Suppressor macrophage treated with lipopolysaccharide for 4 hours (primary cell): ENCODE data around the gene PLIN5.

Source experiments
- DNase-seq: peaks from one replicate; pipeline ENCODE4 v3.0.0-alpha.2; 2020

The PLIN5 gene, protein sequence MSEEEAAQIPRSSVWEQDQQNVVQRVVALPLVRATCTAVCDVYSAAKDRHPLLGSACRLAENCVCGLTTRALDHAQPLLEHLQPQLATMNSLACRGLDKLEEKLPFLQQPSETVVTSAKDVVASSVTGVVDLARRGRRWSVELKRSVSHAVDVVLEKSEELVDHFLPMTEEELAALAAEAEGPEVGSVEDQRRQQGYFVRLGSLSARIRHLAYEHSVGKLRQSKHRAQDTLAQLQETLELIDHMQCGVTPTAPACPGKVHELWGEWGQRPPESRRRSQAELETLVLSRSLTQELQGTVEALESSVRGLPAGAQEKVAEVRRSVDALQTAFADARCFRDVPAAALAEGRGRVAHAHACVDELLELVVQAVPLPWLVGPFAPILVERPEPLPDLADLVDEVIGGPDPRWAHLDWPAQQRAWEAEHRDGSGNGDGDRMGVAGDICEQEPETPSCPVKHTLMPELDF

DNA sequence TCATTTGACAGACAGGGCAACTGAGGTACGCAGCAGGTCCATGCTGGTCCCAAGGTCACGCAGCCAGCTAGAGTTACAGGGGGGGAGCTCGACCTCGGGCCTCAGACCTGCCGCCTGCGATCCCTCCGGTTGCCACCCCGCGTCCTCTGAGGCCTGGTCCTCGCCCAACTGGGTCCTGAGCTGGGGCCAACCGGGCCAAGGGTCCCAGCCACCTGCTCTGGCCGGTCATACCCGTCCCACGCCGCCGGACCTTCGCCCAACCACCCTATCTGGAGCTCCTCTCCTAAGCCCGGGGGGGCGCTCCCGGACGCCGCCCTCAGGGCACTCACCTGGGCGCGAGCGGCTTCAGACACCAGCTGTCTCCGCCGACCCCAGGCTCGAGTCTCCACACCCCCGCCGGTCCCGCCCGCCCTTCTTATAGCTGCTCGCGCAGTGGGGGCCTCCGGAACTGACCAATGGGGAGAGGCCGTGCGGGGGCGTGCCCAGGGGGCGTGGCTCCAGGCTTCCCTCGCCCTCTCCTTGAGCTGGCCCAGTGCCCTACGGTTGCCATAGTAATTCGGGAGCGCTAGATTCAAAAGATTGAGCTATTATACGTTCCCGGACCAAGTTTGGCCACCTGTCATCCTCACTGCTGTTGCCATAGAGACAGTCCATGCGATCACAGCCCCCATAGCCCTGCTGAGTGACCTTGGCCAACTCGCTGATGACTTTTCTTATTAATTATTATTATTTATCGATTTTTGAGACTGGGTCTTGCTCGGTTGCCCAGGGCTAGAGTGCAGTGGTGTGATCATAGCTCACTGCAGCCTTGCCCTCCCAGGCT is at the start of gene PLIN5:
PLIN5 (minus strand) TSS at position 389 of the 823 bp plus-strand sequence. CDS start 1,150 bp downstream, outside the sequence.
- DNase-seq = peak; percentile 63

DNA sequence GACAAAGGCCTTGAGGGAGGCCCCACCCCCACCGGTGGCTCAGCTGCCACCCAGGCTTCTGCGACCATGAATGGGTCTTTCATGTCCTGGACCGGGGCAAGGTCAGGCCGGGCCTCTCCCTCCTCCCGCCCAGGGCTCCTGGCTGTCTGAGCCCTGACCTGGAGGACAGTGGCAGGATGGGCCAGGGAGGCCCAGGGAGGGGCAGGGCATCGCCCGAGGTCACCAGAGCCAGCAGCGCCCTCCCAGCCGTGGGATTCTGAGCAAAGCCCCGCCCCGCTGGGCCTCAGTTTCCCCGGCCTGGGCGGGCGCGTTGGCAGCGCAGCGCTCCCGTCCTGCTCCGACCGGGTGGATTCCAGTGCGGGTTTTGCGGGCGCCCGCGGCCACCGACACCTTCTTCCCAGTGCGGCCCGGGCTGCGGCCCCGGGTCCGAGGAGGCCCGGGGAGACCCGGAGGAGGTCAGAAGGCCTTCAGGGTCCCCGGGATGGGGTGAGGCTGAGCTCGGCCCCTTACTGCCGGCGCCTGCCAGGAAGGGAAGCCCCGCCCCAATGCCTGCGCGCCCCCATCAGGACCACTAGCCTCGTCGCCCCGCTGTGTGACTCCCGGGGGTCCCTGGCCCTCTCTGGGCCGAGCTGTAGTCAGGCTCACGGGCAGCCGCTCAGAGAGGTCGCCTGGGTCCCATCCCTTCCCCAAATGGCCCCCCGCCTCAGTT is 49.1 kb upstream of the PLIN5 start:
- no peak for DNase-seq

DNA sequence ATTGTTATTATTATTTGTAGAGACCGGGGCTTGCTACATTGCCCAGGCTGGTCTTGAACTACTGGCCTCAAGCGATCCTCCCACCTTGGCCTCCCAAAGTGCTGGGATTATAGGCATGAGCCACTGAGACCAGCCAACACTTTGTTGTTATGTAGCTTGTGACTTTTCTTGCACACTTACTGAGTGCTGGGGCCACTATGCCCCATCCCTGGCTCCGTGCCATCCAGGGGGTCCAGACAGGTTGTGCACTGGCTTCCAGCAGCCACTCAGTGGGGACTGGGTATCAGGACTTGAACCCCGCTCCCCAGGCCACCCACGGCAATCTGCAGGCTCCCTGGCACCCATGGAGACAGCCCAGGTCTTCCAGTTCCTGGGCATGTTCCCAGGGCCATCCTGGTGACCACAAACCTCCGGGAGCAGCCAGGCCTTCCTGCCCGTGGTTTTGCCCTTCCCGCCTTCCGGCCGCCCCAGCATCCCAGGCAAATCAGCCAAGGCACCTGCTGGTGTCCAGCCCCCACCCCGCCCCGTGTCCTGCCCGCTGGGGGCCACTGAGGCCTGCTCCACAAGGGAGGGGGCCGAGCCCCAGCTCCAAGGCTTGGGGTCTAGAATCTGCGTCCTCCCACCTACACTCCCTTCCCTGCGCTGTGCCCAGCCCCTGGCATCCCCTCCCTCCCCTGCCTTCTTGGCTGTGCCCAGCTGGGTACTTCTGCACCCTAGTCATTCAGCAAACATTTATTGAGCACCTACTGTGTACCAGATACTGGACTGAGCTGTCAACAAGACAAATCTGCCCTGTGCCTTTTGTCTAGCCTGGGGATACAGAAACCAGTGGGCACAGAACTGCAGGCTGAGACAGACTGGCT is 48.2 kb upstream of the PLIN5 start:
- no peak for DNase-seq

DNA sequence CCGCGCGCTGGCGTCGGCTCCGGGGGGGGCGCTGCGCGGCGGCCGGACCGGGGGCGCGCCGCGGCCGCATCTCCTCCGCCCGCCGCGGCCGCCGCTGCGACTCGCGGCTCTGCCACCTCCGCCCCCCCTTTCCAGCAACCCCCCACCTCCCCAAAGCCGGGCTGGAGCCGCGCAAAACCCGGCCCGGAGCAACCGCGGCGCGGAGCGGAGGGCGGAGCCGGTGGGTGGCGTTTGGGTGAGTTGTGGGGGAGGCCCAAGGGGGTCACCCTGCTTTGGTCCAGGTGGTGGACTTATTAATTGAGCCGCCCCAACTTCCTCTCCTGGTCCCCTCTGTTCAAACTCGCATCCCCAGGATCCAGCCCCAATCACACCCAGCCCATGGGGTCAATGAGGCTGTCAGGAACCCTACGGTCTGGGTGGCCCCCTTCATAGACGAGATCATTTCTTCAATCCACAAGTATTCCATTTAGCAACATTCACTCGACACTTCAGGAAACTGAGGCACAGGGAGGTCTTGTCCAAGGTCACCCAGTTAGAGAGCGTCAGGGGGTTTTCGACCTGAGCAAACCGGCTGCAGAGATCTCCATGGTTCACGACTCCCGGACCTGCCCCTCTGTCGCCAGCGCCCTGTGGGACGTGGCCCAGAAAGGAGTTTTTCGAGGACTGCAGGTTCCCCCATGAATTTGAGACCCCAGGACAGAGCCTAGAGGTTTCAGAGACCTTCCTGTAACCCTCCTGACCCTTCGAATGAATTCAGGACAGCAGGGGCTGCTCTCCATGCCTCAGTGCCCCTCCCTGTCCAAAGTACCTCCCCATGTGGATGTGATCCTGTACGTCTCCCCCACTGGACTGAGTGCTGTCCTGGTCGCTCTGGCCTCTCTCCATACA is 46.9 kb upstream of the PLIN5 start:
- DNase-seq = no peak

DNA sequence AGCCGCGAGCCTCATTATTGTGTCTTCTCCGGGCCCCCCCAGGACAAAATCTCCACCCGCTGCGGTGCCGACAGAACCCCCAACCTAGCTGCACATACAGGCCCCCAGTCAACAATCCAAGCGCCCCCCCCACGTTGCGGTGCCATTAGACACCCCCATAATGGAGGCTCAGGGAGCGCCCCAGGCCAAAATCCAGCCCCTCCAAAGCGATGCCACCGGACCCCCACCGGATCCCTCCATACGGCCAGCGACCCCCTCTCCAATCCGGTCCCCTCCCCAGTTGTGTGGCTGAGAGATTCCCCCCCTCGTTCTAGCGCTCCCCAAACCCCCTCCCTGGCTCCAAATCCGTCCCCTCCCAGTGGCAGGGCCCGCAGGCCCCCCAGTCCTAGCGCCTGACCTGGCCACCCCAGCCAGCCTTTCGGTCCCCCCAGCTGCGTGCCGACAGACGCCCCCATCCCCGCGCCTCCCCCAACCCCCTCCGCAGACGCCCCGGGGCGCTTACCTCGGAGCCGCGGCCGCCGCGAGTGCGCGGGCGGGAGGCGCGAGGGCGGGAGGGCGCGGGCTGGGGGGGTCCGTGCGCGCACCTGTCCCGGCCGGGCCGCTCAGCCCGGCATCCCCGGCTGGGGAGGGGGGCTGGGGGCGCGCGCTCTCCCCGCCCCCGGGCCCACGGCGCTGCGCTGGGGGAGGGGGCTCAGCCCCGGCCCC is 46.1 kb upstream of the PLIN5 start:
- no peak for DNase-seq

DNA sequence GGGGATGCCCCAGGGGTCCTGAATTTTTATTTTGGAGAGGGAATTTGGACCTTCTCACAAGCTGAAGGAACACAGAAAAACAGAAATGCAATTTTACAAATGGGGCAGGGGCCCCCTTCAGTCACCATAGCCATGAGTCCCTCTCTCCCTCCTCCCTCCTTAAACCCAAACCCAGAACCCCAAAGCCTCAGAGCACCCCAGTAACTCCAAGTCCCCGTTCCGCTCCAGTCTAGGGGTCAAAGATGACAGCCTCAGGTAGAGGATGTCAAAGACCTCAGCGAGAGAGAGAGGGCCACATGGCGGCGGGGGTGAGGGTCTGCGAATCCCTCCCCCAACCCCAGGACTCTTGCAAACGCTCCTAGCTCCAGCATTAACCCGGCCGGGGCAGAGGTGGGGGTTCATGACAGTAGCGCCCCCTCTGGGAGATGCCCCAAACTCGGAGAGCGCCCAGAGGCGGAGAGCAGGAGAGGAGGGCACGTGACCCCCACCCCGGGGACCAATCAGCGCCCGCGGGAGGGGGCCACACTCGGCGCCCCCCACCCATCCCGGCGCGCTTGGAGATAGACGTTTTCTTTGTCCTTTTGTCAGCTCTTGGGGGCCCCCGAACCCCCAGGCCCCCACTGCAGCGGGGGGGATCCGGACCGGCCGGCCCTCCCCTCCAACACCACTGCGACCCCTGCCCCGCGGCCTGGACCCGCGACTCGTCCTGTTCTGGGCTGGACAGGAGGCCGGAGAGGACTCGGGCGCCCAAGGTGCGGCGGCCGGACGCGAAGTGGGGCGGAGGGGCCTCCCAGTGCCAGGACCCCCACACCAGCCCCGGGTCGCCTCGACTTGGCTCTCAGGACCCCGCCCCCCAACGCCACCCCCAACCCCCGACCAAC is 45.2 kb upstream of the PLIN5 start:
- no peak for DNase-seq

DNA sequence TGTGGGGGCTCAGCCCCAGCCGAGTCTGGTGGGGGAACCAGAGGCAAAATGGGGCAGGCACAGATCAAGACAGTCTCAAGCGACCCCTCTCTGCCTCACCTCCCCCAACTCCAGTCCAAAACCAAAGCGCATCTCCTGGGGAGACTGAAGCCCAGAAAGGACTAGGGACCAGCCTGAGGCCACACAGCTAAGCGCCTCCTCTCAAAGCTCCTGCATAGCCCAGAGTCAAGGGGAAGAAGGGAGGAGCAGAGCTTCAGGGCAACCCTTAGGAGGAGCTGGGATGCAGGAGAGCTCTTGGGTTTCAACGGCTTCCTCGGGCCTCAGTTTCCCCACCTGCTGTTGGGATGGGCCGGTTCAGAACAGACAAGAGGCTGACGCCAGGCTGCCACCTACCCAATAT is 44.4 kb upstream of the PLIN5 start:
- DNase-seq = no peak

DNA sequence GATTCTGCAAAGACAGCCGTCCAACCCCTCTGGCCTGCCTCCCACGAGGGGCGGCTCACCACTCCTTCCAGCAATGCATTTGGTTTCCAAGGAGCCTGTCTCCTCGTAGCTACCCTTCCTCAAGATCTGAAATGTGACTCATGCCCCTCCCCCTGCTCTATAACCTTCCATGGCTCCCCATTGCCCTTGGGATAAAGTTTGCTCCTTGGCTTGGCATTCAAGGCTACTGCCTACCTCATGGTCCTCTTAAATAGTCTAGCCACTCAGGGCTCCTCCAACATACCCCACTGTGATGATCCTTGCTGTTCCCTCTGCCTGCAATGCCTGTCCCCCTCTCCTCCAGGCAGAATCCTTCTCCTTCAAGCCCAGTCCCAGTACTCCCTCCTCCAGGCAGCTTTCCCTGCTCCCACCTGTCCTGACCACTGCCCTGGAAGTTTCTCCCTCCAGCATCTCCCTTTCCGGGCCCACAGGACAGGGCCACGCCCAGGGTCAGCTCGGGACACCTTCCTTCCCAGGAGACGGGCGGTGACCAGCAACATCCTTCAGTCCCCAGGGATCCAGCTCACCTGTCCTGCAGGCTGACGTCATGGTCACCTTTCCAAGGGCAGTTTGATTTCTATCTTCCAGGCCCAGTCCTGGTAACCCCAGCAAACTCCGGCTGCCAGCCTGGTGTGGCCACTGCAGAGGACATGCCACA is 43.7 kb upstream of the PLIN5 start:
- no peak for DNase-seq

DNA sequence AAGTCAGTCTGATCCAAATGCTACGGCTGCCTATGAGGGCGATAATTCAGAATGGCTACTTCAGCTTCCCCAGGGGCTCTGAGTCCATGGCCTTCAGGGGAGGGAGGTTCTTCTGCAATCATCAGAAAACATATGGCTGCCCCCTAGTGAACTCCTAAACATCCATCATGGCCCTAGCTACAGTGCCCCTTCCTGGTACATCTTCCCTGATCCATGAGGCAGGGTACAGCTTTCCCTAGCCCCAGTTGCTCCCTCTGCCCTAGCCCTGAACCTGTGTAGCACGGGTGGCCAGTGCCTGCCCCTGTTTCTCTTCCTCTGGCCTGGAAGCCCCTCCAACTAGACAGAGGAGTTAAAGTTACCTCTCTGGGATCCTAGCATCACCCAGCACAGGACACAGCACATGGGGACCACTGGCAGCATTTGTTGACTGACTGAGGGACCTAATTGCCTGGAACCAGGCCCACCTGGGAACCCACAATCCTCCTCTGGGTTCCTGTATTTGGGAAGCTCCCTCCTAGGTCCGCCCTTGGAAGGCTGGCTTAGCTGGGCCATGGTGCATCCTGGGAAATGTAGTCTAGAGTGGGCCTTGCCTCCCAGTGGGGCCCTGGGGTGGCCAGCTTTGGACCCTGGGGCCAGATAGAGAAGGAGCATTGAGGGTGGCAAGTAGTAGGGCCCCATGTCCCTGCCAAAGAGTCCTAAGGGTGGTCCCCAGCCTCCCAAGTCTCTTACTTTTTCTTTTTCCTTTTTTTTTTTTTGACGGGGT is 42.2 kb upstream of the PLIN5 start:
- DNase-seq = no peak

DNA sequence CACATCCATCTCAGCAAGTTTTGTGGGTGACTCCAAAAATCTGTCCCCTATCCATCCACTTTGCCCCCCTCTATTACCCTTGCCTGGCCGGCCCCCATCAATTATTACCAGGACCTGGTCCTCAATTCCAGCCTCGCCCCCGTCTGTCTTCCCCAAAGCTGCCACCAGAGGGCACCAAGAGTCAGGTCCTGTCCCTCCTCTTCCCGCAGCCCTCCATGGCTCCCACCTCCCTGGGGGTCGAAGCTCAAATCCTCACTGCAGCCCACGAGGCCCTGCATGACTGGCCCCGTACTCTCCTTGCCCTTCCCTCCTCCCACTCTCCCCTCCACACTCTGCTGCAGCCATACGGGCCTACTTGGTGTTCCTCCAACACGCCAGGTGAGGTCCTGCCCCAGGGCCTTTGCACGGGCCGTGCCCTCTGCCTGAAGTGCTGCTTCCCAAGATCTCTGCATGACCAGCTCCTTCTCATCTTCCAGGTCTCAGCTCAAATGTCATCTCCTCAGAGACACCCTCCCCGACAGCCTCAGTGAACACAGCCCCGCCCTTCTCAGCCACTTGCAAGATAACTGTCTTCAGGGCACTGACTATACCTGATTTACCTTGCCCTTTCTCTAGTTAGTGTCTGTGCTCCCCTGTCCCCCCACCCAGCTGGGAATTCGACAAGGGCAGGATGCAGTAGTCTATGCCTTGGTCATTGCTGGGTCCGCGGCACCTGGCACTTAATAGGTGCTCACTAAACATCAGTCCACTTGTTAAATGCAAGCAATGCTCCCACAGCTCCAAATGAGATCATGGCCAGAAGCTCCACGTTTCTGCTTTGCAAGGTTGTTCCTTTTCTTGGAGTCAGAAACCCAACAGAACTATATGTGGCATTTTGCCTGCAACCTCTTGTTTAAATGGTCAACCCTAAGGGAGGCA is 41.3 kb upstream of the PLIN5 start:
- peak; percentile 81 for DNase-seq

DNA sequence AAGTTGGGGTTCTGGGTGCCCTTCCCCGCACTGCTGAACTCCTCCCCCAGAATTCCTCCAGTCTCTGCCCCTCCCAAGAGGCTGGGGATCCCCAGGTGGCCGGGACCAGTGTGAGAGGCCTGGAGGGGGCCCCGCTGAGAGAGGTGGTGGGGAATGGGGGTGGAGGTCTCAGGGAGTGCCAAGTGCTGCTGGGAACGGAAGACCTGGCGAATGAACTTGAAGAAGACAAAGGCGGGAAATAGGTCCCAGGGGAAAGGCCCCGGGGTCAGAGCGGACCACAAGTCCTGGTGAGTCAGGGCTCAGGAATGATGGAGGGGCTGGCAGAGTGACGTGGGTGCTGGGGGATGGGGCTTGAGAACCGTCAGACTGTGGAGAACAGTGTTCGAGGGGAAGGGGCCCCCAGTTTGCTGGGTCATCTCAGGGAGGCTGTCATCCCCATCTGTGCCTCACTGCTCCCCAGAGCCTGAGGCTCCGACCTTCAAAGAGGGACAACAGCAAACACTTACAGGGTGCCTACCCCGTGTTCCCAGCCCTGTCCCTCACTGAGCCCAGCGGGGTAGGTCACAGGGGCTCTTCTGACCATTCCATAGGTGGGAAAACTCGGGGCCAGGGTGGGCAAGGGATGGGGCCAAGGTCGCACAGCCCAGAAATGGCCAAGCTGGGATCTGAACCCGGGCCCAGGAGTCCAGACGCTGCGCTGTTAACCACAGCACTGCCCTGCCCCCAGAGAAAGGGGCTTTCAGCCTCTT is 40.4 kb upstream of the PLIN5 start:
- peak; percentile 58 for DNase-seq

DNA sequence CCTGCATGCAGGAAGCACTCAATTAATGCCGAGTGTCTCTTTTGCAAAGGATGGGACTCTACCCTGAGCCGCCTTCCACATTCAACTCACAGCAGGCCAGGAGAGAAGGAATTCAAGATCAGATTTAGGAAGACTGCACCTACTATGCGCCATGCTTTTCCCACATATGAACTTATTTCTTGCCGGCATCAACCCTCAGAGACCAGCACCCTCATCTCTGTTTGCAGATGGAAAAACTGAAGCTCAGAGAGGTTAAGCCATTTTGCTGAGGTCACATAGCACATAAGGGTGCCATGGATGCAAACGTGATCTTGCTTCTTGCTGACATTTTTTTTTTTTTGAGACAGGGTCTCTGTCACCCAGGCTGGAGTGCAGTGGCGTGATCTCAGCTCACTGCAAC is 38.7 kb upstream of the PLIN5 start:
- no peak for DNase-seq

DNA sequence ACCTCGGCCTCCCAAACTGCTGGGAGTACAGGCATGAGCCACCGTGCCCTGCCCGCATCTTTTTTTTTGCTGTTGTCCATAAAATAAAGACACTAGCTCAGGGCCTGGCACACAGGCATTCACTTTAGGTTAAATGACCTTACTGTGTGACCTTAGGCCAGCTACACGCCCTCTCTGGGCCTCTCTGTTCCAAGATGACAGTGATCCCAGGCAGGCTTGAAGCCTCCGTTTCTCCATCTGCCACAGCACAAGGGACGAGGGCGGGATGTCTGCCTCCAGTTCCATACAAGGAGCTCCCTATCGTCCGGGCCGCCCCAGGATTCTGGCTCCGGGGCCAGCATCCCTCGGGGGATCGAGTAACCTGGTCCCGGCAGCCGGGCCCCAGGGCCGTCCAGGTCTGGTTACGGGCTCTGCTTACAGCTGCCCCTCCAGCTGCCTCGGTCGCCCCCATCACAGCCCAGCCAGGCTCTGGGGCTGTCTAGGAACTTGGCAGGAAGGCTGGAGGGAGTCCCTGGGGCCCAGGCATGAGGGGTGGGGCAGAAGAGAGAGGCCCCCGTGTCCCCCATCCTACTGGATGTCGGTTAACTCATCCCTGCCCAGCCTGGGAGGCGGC is 36.4 kb upstream of the PLIN5 start:
- DNase-seq = no peak

DNA sequence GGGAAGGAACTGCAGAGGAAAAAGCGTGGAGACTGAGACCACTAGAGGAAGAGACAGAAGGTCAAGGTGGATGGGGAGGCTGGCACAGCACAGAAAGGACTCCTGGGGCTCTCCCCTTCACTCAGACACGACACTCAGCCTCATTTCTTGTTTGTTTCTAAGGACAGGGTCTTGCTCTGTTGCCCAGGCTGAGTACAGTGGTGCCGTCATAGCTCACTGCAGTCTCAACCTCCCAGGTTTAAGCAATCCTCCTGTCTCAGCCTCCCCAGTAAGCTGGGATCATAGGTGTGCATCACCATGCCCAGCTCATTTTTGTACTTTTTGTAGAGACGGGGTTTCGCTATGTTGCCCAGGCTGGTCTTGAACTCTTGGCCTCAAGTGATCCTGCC is 35.9 kb upstream of the PLIN5 start:
- DNase-seq = no peak

DNA sequence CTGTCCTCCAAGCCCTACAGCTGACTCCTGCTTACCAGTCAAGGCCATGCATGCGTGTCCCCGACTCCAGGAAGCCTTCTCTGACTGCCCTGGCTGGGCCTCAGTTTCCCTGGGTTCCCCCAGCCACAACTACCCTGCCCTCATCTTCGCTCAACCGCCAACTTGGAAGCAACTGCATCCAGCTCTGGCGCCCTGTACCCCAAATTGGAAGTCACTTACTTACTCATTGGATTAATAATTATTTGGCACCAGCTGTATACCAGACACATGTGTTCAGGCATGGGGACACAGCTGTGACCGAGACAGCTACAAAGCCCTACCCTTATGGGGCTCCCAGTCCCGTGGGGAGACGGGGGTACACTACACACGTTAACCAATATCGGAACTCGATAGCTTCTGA is 35.4 kb upstream of the PLIN5 start:
- DNase-seq = no peak

DNA sequence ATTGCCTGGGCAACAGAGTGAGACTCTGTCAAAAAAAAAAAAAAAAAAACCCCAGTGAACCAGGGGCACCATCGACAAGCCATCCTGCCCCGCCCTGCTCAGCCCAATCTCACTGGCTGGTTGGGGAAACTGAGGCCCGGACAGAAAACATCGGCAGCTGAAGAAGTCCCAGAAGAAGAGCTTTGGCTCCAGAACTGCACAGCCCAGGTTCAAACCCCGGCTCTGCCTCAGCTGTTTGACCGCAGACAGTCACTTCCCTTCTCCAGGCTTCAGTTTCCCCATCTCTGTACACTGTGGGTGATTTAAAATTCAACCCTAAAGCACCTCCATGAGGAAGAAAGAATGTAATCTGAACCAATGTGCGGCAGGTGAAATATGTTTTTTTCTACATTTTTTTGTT is 33.9 kb upstream of the PLIN5 start:
- peak; percentile 58 for DNase-seq
